GM21528 (cell line): ENCODE results near the gene DOLPP1.
"Not testable (repeated sequence)": the region's sequence is repeated elsewhere in the genome, so short reads cannot be mapped to it uniquely, and the experiment has no call there.

Experiments
- ATAC-seq: cut with Tn5 transposase; IDR thresholded peaks from one replicate; pipeline ENCODE4 v1.9.1; 2021; ENCODE audit warnings: mild to moderate bottlenecking, moderate library complexity; ENCODE audit not compliant: unreplicated experiment, low FRiP score

The DOLPP1 gene

GRCh38 chr9:129109952-129110739 lies 29.2 kb downstream of the DOLPP1 start:
- peak; percentile 18 for ATAC-seq

GRCh38 chr9:129110740-129111527 lies 30.0 kb downstream of the DOLPP1 start, which contains the start of the genes CRAT and PTPA:
CRAT (minus strand) TSS chr9:129110793; CDS start chr9:129110509, 284 bp downstream.
PTPA (plus strand) TSS chr9:129111415; CDS start chr9:129111601, 186 bp downstream.
- ATAC-seq: peak; percentile 87

DNA sequence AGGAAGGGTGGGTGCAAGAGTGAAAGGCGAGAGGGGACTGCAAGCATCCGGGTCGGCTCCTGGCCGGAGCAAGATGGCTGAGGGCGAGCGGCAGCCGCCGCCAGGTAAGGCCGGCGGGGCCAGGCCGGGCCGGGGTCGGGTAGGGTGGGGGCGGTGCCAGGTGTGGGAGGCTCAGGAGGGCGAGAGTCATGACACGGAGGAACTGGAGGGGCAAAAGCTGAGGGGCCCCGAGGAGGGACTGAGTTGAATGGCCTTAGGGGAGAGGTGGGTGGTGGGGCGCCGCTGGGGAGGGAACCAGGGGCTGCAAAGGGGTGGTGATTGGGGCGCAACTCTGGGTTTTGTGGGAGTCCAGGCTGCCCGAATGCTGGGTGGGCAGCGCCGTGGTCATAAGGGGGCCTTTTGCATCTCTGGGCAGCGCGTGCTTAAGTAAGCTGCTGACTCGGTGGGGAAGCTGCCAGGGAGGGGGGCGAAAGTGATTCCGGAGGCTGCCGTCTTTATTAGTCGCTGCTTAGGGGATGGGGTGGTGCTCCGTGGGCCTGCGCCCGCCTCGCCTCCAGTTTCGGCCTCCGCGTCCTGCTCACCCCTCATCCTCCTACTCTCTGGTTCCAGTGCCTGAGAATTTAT lies 30.7 kb downstream of the DOLPP1 start:
- peak; percentile 3 for ATAC-seq

DNA sequence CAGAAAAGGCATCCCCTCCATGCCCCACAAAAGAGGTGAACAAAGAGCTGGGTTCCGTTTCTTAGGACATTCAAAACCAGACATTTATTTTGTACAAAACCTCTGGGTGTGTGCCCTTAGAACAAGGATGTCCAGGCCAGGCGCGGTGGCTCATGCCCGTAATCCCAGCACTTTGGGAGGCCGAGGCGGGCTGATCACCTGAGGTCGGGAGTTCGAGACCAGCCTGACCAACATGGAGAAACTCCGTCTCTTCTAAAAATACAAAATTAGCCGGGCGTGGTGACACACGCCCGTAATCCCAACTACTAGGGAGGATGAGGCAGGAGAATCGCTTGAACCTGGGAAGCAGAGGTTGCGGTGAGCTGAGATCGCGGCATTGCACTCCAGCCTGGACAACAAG lies 31.6 kb downstream of the DOLPP1 start:
- not testable (repeated sequence) for ATAC-seq

GRCh38 chr9:129113645-129114304 lies 32.9 kb downstream of the DOLPP1 start:
- no peak for ATAC-seq

GRCh38 chr9:129118799-129119198 lies 37.9 kb downstream of the DOLPP1 start:
- ATAC-seq: no peak

GRCh38 chr9:129121483-129121882 lies 40.6 kb downstream of the DOLPP1 start:
- no peak for ATAC-seq

GRCh38 chr9:129122133-129122532 lies 41.2 kb downstream of the DOLPP1 start:
- no peak for ATAC-seq

DNA sequence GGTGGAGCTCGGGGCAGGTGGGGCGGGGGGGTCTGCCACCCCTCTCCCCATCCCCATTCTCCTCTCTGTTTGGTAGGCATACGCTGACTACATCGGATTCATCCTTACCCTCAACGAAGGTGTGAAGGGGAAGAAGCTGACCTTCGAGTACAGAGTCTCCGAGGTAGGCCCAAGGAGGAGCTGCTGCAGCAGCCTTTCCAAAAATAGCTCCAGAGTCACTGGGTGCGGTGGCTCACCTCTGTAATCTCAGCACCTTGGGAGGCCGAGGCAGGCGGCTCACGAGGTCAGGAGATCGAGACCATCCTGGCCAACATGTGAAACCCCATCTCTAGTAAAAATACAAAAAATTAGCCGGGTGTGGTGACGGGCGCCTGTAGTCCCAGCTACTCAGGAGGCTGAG lies 42.1 kb downstream of the DOLPP1 start:
- ATAC-seq: not testable (repeated sequence)

GRCh38 chr9:129124506-129125069 lies 43.7 kb downstream of the DOLPP1 start:
- ATAC-seq: no peak

DNA sequence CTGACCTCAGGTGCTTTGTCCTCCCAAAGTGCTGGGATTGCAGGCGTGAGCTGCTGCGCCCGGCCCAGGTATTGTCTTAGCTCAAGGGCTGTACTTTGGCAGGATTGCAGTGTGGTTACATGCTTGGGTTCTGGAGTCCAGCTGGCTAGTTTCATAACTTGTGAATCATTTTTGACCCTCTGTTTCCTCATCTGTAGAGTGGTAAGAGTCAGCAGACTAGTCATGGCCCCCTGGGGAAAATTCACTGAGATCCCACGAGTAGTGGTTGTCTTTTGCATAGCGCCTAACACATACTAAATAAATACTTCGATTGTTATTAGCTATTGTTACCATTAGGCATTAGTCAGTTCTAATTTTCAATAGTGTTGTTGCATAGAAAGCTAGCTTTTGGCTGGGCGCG lies 44.6 kb downstream of the DOLPP1 start:
- ATAC-seq: no peak

DNA sequence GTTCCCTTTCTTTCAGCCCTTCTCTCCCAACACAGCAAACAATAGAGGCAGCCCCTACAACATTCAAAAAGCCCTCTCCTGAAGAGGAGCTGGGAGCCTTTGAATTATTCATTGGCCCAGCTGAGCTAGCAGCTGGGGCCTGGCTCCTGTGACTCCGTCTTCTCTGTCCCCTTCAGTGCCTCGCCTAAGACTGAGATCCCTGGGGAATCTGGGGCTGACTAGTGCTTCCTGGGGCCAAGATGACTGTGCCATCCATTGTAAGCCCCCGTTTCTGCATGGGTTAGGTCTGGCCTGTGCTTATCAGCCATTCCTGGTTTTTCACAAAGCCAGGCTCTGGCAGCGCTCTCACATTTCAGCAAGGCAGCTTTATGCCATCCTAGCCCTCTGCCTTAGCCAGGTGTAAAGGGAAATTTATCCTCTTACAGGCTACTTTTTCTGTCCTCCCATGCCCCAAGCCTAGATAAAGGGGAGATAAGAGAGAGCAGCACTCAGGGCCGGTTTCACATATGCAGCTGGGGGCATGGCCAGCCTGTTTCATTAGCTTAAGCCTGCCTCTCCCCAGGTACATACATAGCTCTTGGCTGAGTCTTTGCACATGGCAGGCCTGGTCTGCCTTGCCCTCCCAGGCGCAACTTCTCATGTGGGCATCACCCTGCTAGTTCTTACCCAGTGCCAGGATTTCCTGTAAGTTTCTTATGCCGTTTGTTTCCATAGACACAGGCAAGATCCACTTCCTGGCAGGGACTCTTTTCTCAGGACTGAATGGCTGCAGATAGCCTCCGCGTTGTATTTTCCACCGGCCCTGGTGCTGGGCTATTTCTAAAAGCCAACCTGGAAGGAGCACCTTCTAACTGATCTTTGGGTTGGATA lies 46.1 kb downstream of the DOLPP1 start:
- ATAC-seq: no peak

DNA sequence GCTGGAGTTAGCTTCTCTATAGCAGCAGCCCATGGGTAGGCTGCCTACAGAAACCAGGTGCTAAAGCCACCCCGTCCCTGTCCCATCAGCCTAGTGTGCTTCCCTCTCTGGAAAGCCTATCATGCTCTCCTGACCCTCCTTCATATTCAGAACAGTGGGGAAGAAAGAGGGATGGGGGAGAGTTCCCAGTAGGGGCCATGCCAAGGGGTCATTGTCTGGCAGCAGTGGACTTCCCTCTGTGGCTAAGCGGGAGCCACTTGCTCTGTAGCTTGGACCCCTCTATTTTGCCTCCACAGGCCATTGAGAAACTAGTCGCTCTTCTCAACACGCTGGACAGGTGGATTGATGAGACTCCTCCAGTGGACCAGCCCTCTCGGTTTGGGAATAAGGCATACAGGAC lies 47.8 kb downstream of the DOLPP1 start:
- ATAC-seq: no peak

- ATAC-seq: not testable (repeated sequence)
Observed at GRCh38 chr9:129130271-129130670, 49.4 kb downstream of the DOLPP1 start.

GRCh38 chr9:129130791-129131190 lies 49.9 kb downstream of the DOLPP1 start:
- ATAC-seq: no peak

- ATAC-seq: no peak
Observed at GRCh38 chr9:129131300-129132145, 50.6 kb downstream of the DOLPP1 start.

GRCh38 chr9:129133082-129133481 lies 52.2 kb downstream of the DOLPP1 start:
- ATAC-seq: no peak

DNA sequence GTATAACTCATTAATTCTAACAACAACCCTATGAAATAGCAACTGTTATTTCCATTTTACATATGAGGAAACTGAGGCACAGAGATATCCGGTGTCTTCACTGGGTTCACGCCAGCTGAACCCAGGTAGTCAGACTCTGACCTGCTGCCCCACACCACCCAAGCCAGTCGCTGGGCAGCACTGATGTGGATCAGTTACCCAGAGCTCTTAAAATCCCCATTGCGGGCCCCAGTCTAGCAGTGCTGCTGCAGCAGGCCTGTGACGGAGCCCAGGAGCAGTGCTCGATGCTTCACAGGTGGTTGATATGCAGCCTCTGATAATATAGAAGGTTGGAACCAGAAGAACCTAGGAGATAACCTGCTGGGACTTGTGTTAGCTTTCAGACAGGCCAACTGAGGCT lies 54.6 kb downstream of the DOLPP1 start:
- no peak for ATAC-seq
